ENCODE measurements around the gene TMEM169. TPM values are rescaled to one million over a fixed set of nuclear protein-coding genes. Genes with fewer than 3 reads are reported as not detected.

TMEM169 gene
- polyA plus RNA-seq, 2 of the 4 experiments (the other 2 are of a cell fraction) = 0.54 to 0.81 TPM

- WGBS (ENCODE audit: missing lambda C conversion rate) = 93% methylated on average over 5 of the region's 5 CpGs
- FAIRE-seq (no peak), ATAC-seq (no peak), DNase-seq (ENCODE audit: low read depth in 1 of 2, low spot score in 1 of 2) (no peak)
- TF ChIP-seq KDM5A (IDR thresholded peaks at IDR 0.05) = no peak
- CTCF ChIA-PET = interaction anchor here (0.8 to 3.1 kb wide), 2 partner anchors 10 to 22 kb away, joined by 3 to 20 read pairs; no protein-coding TSS in a partner anchor
- Histone ChIP-seq H3K4me2 (no peak overlapping the region), H3K27ac (no peak overlapping the region), H3K9me3 (no peaks in the 10 kb centered on the region), H3K4me1 (no peaks in the 10 kb centered on the region), H3K4me3 (no peak overlapping the region)
- POLR2A ChIA-PET = no interaction called here
Measured at GRCh38 chr2:216043949-216044348, 37.8 kb upstream of the TMEM169 start.

- Histone ChIP-seq H3K27ac (no peak overlapping the region), H3K4me1 (no peaks in the 10 kb centered on the region), H3K4me2 (no peak overlapping the region), H3K9me3 (no peaks in the 10 kb centered on the region), H3K4me3 (no peak overlapping the region)
- ATAC-seq (no peak), FAIRE-seq (no peak), DNase-seq (ENCODE audit: low read depth in 1 of 2, low spot score in 1 of 2) (no peak)
- no peak for TF ChIP-seq HDAC2 (IDR thresholded peaks at IDR 0.05)
- no peak for TF ChIP-seq ZSCAN20 (CRISPR knock-in tag; IDR thresholded peaks at IDR 0.05)
- TF ChIP-seq KDM1A (IDR thresholded peaks at IDR 0.05; ENCODE audit: low read depth) = no peak
- no peak for TF ChIP-seq E2F6 (IDR thresholded peaks at IDR 0.05; ENCODE audit: borderline replicate concordance, low read depth)
- TF ChIP-seq RARB (CRISPR knock-in tag; IDR thresholded peaks at IDR 0.05) = no peak
- TF ChIP-seq EHMT2 (IDR thresholded peaks at IDR 0.05; ENCODE audit: low read depth) = no peak
- no peak for TF ChIP-seq RCOR1 (IDR thresholded peaks at IDR 0.05; ENCODE audit: low read depth, low read length)
- no peak for TF ChIP-seq FOSB (CRISPR knock-in tag; IDR thresholded peaks at IDR 0.05)
- no peak for TF ChIP-seq ZFP36 (IDR thresholded peaks at IDR 0.05; ENCODE audit: borderline replicate concordance, partially characterized antibody)
- no peak for TF ChIP-seq USF2 (IDR thresholded peaks at IDR 0.05)
- no peak for TF ChIP-seq CBX8 (IDR thresholded peaks at IDR 0.05)
- TF ChIP-seq MAZ (IDR thresholded peaks at IDR 0.05; ENCODE audit: borderline replicate concordance, low read depth, low read length) = no peak
- no peak for TF ChIP-seq ZC3H11A (IDR thresholded peaks at IDR 0.05)
- TF ChIP-seq JUN (IDR thresholded peaks at IDR 0.05) = no peak
- ChIA-PET CTCF (interaction anchor here (1.0 to 3.1 kb wide), 2 partner anchors 11 to 20 kb away, joined by 3 to 20 read pairs; no protein-coding TSS in a partner anchor), POLR2A (no interaction called here)
- WGBS (ENCODE audit: missing lambda C conversion rate) = 86% methylated on average over 5 of the region's 5 CpGs
Measured at GRCh38 chr2:216044883-216045486, 36.7 kb upstream of the TMEM169 start.

GRCh38 chr2:216047397-216047796 is 34.3 kb upstream of the TMEM169 start:
- POLR2A ChIA-PET = no interaction called here
- no peaks in the 10 kb centered on the region for H3K9me3 ChIP-seq
- FAIRE-seq (no peak), DNase-seq (ENCODE audit: low read depth in 1 of 2, low spot score in 1 of 2) (no peak), ATAC-seq (no peak)
- H3K4me1 ChIP-seq = no peaks in the 10 kb centered on the region
- H3K27ac ChIP-seq = no peak overlapping the region
- WGBS (ENCODE audit: missing lambda C conversion rate) = 88% methylated on average over 2 of the region's 2 CpGs
- no peak overlapping the region for H3K4me2 ChIP-seq
- CTCF ChIA-PET = interaction anchor here (0.6 kb wide), 2 partner anchors 97 to 398 kb away, joined by 3 read pairs; no protein-coding TSS in a partner anchor
- TF ChIP-seq E2F6 (IDR thresholded peaks at IDR 0.05; ENCODE audit: borderline replicate concordance, low read depth) = no peak
- no peak for TF ChIP-seq JUNB (IDR thresholded peaks at IDR 0.05)
- no peak for TF ChIP-seq HOXB5 (CRISPR knock-in tag; IDR thresholded peaks at IDR 0.05)
- TF ChIP-seq CHD2 (IDR thresholded peaks at IDR 0.05; ENCODE audit: low read length, partially characterized antibody) = no peak
- TF ChIP-seq ATOH8 (CRISPR knock-in tag; IDR thresholded peaks at IDR 0.05; ENCODE audit: low read depth) = no peak
- no peak for TF ChIP-seq PBX3 (IDR thresholded peaks at IDR 0.05)
- no peak for TF ChIP-seq HDAC2 (IDR thresholded peaks at IDR 0.05)
- TF ChIP-seq RNF2 (IDR thresholded peaks at IDR 0.05; ENCODE audit: borderline replicate concordance, low read depth) = no peak
- no peak for TF ChIP-seq JUN (IDR thresholded peaks at IDR 0.05)
- no peak for TF ChIP-seq HOXB13 (CRISPR knock-in tag; IDR thresholded peaks at IDR 0.05; ENCODE audit: low read depth)
- TF ChIP-seq EHMT2 (IDR thresholded peaks at IDR 0.05; ENCODE audit: low read depth) = no peak
- TF ChIP-seq KDM5A (IDR thresholded peaks at IDR 0.05) = no peak
- no peak for TF ChIP-seq MAX (IDR thresholded peaks at IDR 0.05)
- H3K4me3 ChIP-seq = no peak overlapping the region
